ENCODE data around the gene PSMA1.

- no peak for TF ChIP-seq CTCF (IDR thresholded peaks at IDR 0.05)
- TF ChIP-seq POLR2A (IDR thresholded peaks at IDR 0.05), result no peak
Measured at GRCh38 chr11:14499178-14499559, 21.0 kb downstream of the PSMA1 start.
